ENCODE measurements around the gene TMIE.

The TMIE gene

GRCh38 chr3:46709721-46710120 is 8.5 kb downstream of the TMIE start:
- DNase-seq: no peak

- no peak for DNase-seq
These were observed 9.0 kb downstream of the TMIE start for GRCh38 chr3:46710229-46710628.

GRCh38 chr3:46710671-46711295 is 9.6 kb downstream of the TMIE start:
- DNase-seq: no peak

- no peak for DNase-seq
These were observed 10.1 kb downstream of the TMIE start for GRCh38 chr3:46711305-46711704.

GRCh38 chr3:46711760-46712159 is 10.6 kb downstream of the TMIE start:
- DNase-seq: no peak

GRCh38 chr3:46712191-46713049 is 11.2 kb downstream of the TMIE start:
- DNase-seq: no peak

- DNase-seq: no peak
These were observed 12.1 kb downstream of the TMIE start for GRCh38 chr3:46713050-46713897.

- DNase-seq: no peak
These were observed 12.8 kb downstream of the TMIE start for GRCh38 chr3:46713898-46714552.

- DNase-seq: no peak
These were observed 13.7 kb downstream of the TMIE start for GRCh38 chr3:46714728-46715506.

GRCh38 chr3:46715507-46716175 is 14.4 kb downstream of the TMIE start:
- no peak for DNase-seq

- no peak for DNase-seq
These were observed 15.6 kb downstream of the TMIE start for GRCh38 chr3:46716461-46717441.

GRCh38 chr3:46717447-46718231 is 16.4 kb downstream of the TMIE start, which contains the start of gene PRSS50:
Gene PRSS50, minus strand, starts transcription at chr3:46717869. Its CDS starts 45 bp downstream, at chr3:46717824.
- DNase-seq: no peak

- DNase-seq: no peak
These were observed 17.9 kb downstream of the TMIE start for GRCh38 chr3:46719044-46719565.

GRCh38 chr3:46719735-46720271 is 18.6 kb downstream of the TMIE start:
- DNase-seq: no peak

GRCh38 chr3:46721009-46721408 is 19.8 kb downstream of the TMIE start:
- no peak for DNase-seq

- DNase-seq: no peak
These were observed 21.3 kb downstream of the TMIE start for GRCh38 chr3:46722443-46722842.

- DNase-seq: no peak
These were observed 23.2 kb downstream of the TMIE start for GRCh38 chr3:46724424-46724823.

- DNase-seq: no peak
These were observed 24.6 kb downstream of the TMIE start for GRCh38 chr3:46725621-46726314.

All from activated CD4-positive, alpha-beta T cell treated with anti-CD3 and anti-CD28 coated beads, Interleukin-2, amount 50 U/mL, for 1 hour (primary cell).